Activated CD8-positive, alpha-beta T cell treated with anti-CD3 and anti-CD28 coated beads, Interleukin-2, amount 10 ng/mL, durations not matched to agents 7 days and 5 days (primary cell): ENCODE data around the gene CTXND2. TPM values are rescaled to one million over a fixed set of nuclear protein-coding genes. Genes with fewer than 3 reads are reported as not detected.
"Not testable (repeated sequence)": the region's sequence is repeated elsewhere in the genome, so short reads cannot be mapped to it uniquely, and the experiment has no call there.

Experiments used
- ATAC-seq: fragments of 150-1000 bp; cut with Tn5 transposase; one replicate; pipeline ENCODE4 v1.10.0; 2021; ENCODE audit warnings: moderate library complexity
- CTCF ChIA-PET: fragments of 350-600 bp; sonication (Branson Sonifier 250); formaldehyde crosslinking; loops from one replicate; lab custom pipeline; 2021; ENCODE audit warnings: antibody characterized with exemption; lab: Charles Lee
- POLR2A ChIA-PET: fragments of 350-600 bp; sonication (Branson Sonifier 250); formaldehyde crosslinking; loops from one replicate; lab custom pipeline; 2021; ENCODE audit warnings: antibody characterized with exemption; lab: Charles Lee
- DNase-seq: peaks from one replicate; pipeline ENCODE4 v3.0.0-alpha.2; 2020
- H3K27ac Mint-ChIP-seq: one replicate; pipeline ENCODE4 v1.8.0; 2021; ENCODE audit warnings: mild to moderate bottlenecking, mixed read lengths
- H3K27me3 Mint-ChIP-seq: one replicate; pipeline ENCODE4 v1.8.0; 2021; ENCODE audit warnings: low read depth, mixed read lengths
- H3K36me3 Mint-ChIP-seq: one replicate; pipeline ENCODE4 v1.8.0; 2021; ENCODE audit warnings: low read depth, mixed read lengths
- H3K4me1 Mint-ChIP-seq: one replicate; pipeline ENCODE4 v1.8.0; 2021; ENCODE audit warnings: low read depth, mixed read lengths
- H3K4me3 Mint-ChIP-seq: one replicate; pipeline ENCODE4 v1.8.0; 2021; ENCODE audit warnings: mild to moderate bottlenecking, mixed read lengths
- H3K9me3 Mint-ChIP-seq: one replicate; pipeline ENCODE4 v1.8.0; 2022; ENCODE audit warnings: mixed read lengths; ENCODE audit not compliant: insufficient read depth
- total RNA-seq, 2 experiments: library from RNA; stranded (reverse); gene quantifications; one replicate each; pipeline ENCODE4 v1.2.3, GENCODE V29; 2021

Gene CTXND2
- not detected for total RNA-seq

DNA sequence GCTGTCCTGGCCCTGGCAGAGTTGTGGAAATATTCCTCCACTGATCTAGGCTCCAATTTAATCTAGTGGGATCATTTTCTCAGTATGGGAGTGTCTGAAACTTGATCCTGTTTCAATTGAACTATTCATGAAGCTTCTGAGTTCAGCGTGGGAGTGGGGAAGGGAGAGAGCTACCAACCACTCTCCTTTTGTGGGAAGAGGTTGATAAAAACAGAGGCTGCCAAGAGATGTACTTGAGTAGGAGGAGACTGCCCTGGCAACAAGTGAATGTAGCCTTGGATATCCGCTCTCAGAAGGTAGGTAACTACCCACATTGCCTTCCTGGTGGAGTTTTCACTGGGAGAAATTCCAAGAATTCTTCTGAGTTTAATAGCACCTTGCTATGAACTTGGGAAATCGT, at the start of gene CTXND2:
Gene CTXND2, plus strand, starts transcription at position 119 of the 400 bp plus-strand sequence. CDS start 25,179 bp downstream, outside the sequence.
- no peak for ATAC-seq
- ChIA-PET POLR2A (no interaction called here), CTCF (interaction anchor here (0.6 to 1.9 kb wide), 2 partner anchors 23 to 35 kb away, joined by 3 to 14 read pairs; no protein-coding TSS in a partner anchor)
- no peaks in the 10 kb centered on the region for H3K9me3 Mint-ChIP-seq
- peaks cover 8% of the 10 kb centered on the region for H3K36me3 Mint-ChIP-seq
- no peak for DNase-seq
- no peak within 1 kb of the TSS for H3K27ac Mint-ChIP-seq
- H3K27me3 Mint-ChIP-seq, result no peaks in the 10 kb centered on the region
- H3K4me3 Mint-ChIP-seq, result no peak within 1 kb of the TSS
- peaks cover 52% of the 10 kb centered on the region for H3K4me1 Mint-ChIP-seq

GRCh38 chr1:150840850-150841249, 46.1 kb upstream of the CTXND2 start:
- CTCF ChIA-PET, result interaction anchor here (1.1 kb wide), 2 partner anchors 34 to 81 kb away, joined by 3 to 5 read pairs; no protein-coding TSS in a partner anchor
- DNase-seq, H3K27ac Mint-ChIP-seq, H3K9me3 Mint-ChIP-seq, H3K27me3 Mint-ChIP-seq, H3K4me3 Mint-ChIP-seq, ATAC-seq: not testable (repeated sequence)
- H3K4me1 Mint-ChIP-seq, result peaks cover 36% of the 10 kb centered on the region
- peaks cover 51% of the 10 kb centered on the region for H3K36me3 Mint-ChIP-seq
- POLR2A ChIA-PET, result interaction anchor here (0.6 kb wide), 2 partner anchors 41 to 82 kb away, joined by 3 read pairs; no protein-coding TSS in a partner anchor

DNA sequence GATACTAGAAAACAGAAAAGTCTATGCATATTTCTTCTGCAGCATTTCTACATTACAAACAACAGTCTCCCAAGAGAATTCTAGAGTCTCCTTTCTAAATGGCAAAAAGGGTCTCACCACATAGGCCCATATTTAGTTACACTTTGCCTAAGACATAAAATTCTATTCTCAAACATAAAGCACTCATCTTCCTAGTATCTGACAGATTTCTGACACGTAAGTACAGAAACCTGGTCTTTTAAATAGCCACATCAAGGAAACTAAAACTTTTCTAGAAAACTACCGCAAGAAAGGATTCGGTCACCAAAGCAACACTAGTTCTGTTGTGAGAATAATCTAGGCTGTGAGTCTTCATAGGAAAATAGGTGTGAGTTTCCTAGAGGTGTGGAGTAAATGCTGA, 45.3 kb upstream of the CTXND2 start:
- POLR2A ChIA-PET, result interaction anchor here (0.9 kb wide), 1 partner anchor 19 kb away, joined by 3 read pairs; no protein-coding TSS in a partner anchor
- Mint-ChIP-seq H3K4me3 (peak overlapping the region; percentile 22), H3K27ac (peak overlapping the region; percentile 50), H3K9me3 (no peaks in the 10 kb centered on the region), H3K36me3 (peaks cover 50% of the 10 kb centered on the region), H3K4me1 (peaks cover 36% of the 10 kb centered on the region), H3K27me3 (no peaks in the 10 kb centered on the region)
- ATAC-seq (peak; percentile 84), DNase-seq (peak; percentile 38)
- CTCF ChIA-PET, result interaction anchor here (0.6 to 1.3 kb wide), 2 partner anchors 10 to 80 kb away, joined by 3 to 4 read pairs; no protein-coding TSS in a partner anchor

GRCh38 chr1:150842343-150842742, 44.6 kb upstream of the CTXND2 start:
- ChIA-PET POLR2A (interaction anchor here (0.9 kb wide), 1 partner anchor 20 kb away, joined by 3 read pairs; no protein-coding TSS in a partner anchor), CTCF (interaction anchor here (0.6 to 1.3 kb wide), 2 partner anchors 11 to 80 kb away, joined by 3 to 4 read pairs; no protein-coding TSS in a partner anchor)
- Mint-ChIP-seq H3K36me3 (peaks cover 50% of the 10 kb centered on the region), H3K4me3 (no peak overlapping the region), H3K9me3 (no peaks in the 10 kb centered on the region), H3K4me1 (peaks cover 39% of the 10 kb centered on the region), H3K27ac (peak overlapping the region; percentile 1), H3K27me3 (no peaks in the 10 kb centered on the region)
- no peak for DNase-seq
- peak; percentile 8 for ATAC-seq

DNA sequence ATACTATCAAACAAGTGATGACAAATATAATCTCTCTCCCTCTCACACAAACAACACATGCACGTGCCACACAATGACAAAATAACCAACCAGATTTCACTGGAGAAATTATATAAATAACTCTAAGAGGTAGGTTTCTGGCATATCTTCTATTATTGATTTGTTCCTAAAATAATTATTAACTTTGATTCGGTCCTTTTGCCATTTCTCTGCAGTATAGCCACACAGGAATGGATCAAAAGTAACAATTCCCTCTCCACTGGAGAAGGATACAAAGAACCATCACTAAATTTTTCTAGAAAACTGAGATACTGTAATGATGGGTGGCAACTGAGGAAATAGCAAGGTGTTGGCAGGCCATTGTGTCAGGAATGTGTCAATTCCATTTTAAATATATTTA, 44.0 kb upstream of the CTXND2 start:
- H3K27ac Mint-ChIP-seq, result no peak overlapping the region
- peaks cover 51% of the 10 kb centered on the region for H3K36me3 Mint-ChIP-seq
- DNase-seq (no peak), ATAC-seq (no peak)
- H3K27me3 Mint-ChIP-seq, result no peaks in the 10 kb centered on the region
- H3K4me3 Mint-ChIP-seq, result no peak overlapping the region
- peaks cover 39% of the 10 kb centered on the region for H3K4me1 Mint-ChIP-seq
- ChIA-PET CTCF (interaction anchor here (0.6 kb wide), 1 partner anchor 79 kb away, joined by 3 read pairs; no protein-coding TSS in a partner anchor), POLR2A (no interaction called here)
- no peaks in the 10 kb centered on the region for H3K9me3 Mint-ChIP-seq

DNA sequence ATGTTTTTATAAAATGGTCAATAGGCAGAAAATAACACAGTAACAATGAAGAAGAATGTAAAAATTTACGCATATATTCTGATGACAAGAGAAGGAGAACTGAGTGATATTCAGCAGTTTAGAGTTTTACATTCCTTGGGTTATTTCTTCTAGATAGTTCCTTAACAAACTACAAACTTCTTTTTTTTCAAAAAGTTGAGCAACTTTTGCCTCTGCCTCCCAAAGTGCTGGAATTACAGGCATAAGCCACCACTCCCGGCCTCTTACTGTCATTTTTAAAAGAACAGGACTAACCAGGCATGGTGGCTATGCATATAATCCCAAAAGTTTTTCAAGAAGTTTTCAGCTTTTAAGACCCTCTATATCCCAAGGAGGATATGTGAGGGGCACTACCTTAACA, 43.5 kb upstream of the CTXND2 start:
- H3K27ac Mint-ChIP-seq, result no peak overlapping the region
- no peak overlapping the region for H3K4me3 Mint-ChIP-seq
- peaks cover 39% of the 10 kb centered on the region for H3K4me1 Mint-ChIP-seq
- ChIA-PET CTCF (interaction anchor here (0.6 kb wide), 1 partner anchor 79 kb away, joined by 3 read pairs; no protein-coding TSS in a partner anchor), POLR2A (interaction anchor here (0.8 kb wide), 1 partner anchor 14 kb away, joined by 3 read pairs; no protein-coding TSS in a partner anchor)
- DNase-seq, result no peak
- ATAC-seq, result no peak
- no peaks in the 10 kb centered on the region for H3K27me3 Mint-ChIP-seq
- no peaks in the 10 kb centered on the region for H3K9me3 Mint-ChIP-seq
- peaks cover 54% of the 10 kb centered on the region for H3K36me3 Mint-ChIP-seq

DNA sequence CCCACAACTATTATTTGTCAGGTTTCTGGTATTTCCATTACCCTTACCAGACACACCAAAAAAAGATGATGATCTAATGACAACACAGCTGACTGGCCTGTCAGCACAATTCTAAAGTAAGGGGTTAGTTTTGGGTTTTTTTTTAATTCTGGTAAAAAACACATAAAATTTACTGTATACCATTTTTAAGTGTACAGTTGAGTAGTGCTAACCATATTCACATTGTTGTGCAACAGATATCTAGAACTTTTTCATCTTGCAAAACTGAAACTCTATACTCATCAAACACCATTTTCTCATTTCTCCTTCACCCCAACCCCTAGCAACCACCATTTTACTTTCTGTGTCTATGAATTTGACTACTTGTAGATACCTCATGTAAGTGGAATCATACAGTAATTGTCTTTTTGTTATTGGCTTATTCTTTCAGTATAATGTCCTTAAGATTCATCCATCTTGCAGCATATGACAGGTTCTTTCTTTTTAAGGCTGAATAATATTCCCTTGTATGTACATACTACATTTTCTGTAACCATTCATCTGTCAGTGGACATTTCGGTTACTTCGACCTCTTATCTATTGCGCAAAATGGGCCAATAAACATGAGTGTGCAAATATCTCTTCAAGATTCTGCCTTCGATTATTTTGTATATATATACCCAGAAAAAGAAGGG, 40.3 kb upstream of the CTXND2 start:
- peaks cover 16% of the 10 kb centered on the region for H3K4me1 Mint-ChIP-seq
- no peaks in the 10 kb centered on the region for H3K27me3 Mint-ChIP-seq
- CTCF ChIA-PET, result no interaction called here
- POLR2A ChIA-PET, result interaction anchor here (0.6 kb wide), 2 partner anchors 9 to 149 kb away, joined by 3 read pairs; no protein-coding TSS in a partner anchor
- H3K27ac Mint-ChIP-seq, result no peak overlapping the region
- H3K4me3 Mint-ChIP-seq, result no peak overlapping the region
- DNase-seq, result no peak
- no peaks in the 10 kb centered on the region for H3K9me3 Mint-ChIP-seq
- ATAC-seq, result no peak
- H3K36me3 Mint-ChIP-seq, result peaks cover 41% of the 10 kb centered on the region

DNA sequence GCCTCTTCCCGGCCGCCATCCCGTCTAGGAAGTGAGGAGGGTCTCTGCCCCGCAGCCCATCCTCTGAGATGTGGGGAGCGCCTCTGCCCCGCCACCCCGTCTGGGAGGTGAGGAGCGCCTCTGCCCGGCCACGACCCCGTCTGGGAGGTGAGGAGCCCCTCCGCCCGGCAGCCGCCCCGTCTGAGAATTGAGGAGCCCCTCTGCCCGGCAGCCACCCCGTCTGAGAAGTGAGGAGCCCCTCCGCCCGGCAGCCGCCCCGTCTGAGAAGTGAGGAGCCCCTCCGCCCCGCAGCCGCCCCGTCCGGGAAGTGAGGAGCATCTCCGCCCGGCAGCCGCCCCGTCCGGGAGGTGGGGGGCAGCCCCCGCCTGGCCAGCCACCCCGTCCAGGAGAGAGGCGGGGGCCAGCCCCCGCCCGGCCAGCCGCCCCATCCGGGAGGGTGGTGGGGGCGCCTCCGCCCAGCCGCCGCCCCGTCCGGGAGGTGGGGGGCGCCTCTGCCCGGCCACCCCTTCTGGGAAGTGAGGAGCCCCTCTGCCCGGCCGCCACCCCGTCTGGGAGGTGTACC, 36.1 kb upstream of the CTXND2 start:
- CTCF ChIA-PET, DNase-seq, H3K27ac Mint-ChIP-seq, ATAC-seq, H3K4me3 Mint-ChIP-seq, H3K27me3 Mint-ChIP-seq, H3K9me3 Mint-ChIP-seq, POLR2A ChIA-PET, H3K4me1 Mint-ChIP-seq: not testable (repeated sequence)
- peaks cover 60% of the 10 kb centered on the region for H3K36me3 Mint-ChIP-seq

GRCh38 chr1:150852734-150853133, 34.2 kb upstream of the CTXND2 start:
- ATAC-seq, H3K4me1 Mint-ChIP-seq, H3K27me3 Mint-ChIP-seq, CTCF ChIA-PET, H3K9me3 Mint-ChIP-seq, DNase-seq, POLR2A ChIA-PET, H3K4me3 Mint-ChIP-seq: not testable (repeated sequence)
- H3K27ac Mint-ChIP-seq, result peak overlapping the region; percentile 20
- peaks cover 53% of the 10 kb centered on the region for H3K36me3 Mint-ChIP-seq

DNA sequence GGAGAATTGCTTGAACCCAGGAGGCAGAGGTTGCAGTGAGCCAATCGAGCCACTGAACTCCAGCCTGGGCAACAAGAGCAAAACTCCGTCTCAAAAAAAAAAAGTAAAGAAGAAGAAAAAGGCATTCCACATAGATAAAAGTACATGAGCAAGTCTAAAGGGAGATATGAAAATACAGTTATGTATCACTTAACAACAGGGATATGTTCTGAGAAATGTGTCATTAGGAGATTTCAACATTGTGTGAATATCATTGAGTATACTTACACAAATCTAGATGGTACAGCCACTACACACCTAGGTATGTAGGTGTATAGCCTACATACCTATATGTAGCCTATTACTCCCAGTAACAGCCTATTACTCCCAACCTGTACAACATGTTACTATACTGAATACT, 23.2 kb upstream of the CTXND2 start:
- H3K9me3 Mint-ChIP-seq, result no peaks in the 10 kb centered on the region
- CTCF ChIA-PET, result no interaction called here
- peaks cover 37% of the 10 kb centered on the region for H3K36me3 Mint-ChIP-seq

DNA sequence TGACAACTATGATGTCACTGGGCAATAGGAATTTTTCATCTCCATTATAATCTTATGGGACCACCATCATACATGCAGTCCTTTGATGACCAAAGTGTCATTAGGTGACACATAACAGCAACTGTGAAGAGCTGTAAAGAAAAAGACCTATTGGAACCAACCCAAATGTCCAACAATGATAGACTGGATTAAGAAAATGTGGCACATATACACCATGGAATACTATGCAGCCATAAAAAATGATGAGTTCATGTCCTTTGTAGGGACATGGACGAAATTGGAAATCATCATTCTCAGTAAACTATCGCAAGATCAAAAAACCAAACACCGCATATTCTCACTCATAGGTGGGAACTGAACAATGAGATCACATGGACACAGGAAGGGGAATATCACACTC, 22.7 kb upstream of the CTXND2 start:
- H3K9me3 Mint-ChIP-seq, H3K27ac Mint-ChIP-seq, H3K4me1 Mint-ChIP-seq, POLR2A ChIA-PET, H3K4me3 Mint-ChIP-seq, H3K27me3 Mint-ChIP-seq, DNase-seq, CTCF ChIA-PET, ATAC-seq: not testable (repeated sequence)
- peaks cover 38% of the 10 kb centered on the region for H3K36me3 Mint-ChIP-seq

More for the DNA sequence above, 23.2 kb upstream of the CTXND2 start:
- Mint-ChIP-seq H3K27ac (no peak overlapping the region), H3K4me3 (no peak overlapping the region), H3K4me1 (peaks cover 5% of the 10 kb centered on the region), H3K27me3 (no peaks in the 10 kb centered on the region)
- DNase-seq (no peak), ATAC-seq (no peak)
- POLR2A ChIA-PET, result no interaction called here
